HG02885 (cell line): Measurements from ENCODE around the gene TENM4.
"Not testable (repeated sequence)": the region's sequence is repeated elsewhere in the genome, so short reads cannot be mapped to it uniquely, and the experiment has no call there.

Experiments used
- ATAC-seq: cut with Tn5 transposase; IDR thresholded peaks from one replicate; pipeline ENCODE4 v1.9.1; 2021; ENCODE audit warnings: mild to moderate bottlenecking; ENCODE audit not compliant: unreplicated experiment, poor library complexity

Gene TENM4

DNA sequence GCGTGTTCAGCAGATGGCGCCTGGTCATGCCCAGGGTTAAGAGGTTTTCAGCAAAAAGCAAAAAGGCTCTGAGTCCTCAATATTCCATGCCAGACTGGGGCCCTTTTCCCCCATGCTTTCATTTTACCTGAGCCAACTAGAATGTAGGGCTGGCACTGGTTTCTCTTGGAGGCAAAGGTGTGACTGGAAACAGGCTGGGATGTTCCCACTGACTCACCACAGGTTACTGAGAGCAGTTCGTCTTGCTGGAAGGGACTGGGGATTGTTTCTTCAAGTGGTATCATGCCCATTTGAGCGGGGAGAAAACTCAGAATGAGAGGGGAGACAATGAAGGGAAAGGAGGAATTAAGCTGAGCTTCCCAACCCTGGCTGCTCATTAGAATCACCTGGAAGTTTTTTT lies 243.9 kb downstream of the TENM4 start:
- ATAC-seq: no peak

DNA sequence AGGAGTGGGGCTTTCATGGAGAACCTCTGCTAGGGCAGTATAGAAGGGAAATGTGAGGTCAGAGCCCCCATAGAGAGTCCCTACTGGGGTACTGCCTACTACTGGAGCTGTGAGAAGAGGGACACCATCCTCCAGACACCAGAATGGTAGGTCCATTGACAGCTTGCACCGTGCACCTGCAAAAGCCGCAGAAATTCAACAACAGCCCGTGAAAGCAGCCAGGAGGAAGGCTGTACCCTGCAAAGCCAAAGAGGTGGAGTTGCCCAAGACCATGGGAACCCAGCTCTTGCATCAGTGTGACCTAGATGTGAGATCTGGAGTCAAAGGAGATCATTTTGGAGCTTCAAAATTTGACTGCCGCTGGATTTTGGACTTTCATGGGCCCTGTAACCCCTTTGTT lies 245.6 kb downstream of the TENM4 start:
- ATAC-seq: no peak

DNA sequence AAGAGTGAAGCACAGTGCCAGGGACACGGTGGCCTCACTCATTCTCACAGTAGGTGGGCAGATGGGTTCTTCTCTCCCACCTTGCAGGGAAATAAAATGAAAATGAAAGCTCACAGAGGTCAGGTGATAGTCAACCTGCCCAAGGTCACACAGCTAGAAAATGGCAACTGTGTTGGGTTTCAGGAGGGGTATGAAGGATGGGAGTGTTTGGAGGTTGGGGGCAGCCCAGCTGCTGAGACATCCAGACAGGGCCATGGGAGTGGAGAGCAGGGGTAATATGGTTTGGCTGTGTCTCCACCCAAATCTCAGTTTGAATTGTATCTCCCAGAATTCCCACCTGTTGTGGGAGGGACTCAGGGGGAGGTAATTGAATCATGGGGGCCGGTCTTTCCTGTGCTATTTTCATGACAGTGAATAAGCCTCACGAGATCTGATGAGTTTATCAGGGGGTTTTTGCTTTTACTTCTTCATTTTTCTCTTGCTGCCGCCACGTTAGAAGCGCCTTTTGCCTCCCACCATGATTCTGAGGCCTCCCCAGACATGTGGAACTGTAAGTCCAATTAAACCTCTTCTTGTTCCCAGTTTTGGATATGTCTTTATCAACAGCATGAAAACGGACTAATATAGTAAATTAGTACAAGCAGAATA lies 247.0 kb downstream of the TENM4 start:
- ATAC-seq: no peak

DNA sequence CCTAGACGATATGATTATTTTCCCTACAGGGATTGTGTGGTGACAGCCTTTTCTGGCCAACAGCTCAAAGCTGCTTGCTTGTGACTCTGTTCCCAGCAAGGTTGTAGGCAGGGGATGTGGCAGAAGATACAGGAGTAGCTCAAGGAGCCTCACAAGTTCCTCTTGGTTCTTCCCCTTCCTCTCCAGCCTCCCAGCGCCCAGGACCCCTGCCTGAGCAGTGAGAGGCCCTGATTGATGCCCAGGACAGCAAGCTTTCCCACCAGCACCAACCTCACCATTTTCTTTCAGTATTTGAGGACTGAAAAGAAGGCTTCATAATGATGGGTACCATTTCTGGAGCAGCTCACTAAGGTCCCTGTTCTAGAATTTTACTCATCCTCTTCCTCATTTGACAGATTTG lies 248.0 kb downstream of the TENM4 start:
- no peak for ATAC-seq

DNA sequence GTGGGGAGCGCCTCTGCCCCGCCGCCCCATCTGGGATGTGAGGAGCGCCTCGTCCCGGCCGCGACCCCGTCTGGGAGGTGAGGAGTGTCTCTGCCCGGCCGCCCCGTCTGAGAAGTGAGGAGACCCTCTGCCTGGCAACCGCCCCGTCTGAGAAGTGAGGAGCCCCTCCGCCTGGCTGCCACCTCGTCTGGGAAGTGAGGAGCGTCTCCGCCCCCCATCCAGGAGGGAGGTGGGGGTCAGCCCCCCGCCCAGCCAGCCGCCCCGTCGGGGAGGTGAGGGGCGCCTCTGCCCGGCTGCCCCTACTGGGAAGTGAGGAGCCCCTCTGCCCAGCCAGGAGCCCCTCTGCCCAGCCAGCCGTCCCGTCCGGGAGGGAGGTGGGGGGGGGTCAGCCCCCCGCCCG lies 249.1 kb downstream of the TENM4 start:
- ATAC-seq: not testable (repeated sequence)

DNA sequence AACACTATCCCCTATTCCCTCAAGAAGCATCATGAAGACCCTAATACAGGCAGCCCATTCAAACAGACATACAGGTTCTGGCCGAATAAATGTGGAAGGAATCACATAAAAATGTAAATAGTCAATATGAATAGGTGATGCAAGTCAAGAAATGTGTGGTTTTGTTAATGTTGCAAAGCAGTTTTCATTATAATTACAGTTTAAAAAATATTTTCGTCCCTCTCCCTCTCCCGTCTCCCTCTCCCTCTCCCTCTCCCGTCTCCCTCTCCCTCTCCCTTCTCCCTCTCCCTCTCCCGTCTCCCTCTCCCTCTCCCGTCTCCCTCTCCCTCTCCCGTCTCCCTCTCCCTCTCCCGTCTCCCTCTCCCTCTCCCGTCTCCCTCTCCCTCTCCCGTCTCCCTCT lies 250.3 kb downstream of the TENM4 start:
- ATAC-seq: not testable (repeated sequence)

DNA sequence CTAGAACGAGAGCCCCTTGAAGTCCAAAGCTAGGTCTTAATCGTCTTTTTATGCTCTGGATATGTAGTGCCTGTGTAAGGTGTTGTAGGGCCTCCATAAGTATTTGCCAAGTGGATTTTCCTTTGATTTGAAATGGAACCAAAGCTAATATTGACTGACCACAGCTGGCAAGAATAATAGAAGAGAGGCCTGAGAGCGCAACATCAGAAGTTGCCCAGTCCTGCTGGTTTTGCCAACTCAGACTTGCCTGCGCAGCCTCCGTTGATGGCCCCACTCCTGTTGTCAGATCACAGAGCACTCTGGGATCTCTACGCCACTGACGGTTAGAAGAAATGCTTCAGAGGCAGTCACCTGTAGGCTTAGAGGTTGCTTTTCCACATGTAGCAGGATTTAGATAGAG lies 251.2 kb downstream of the TENM4 start:
- ATAC-seq: no peak

DNA sequence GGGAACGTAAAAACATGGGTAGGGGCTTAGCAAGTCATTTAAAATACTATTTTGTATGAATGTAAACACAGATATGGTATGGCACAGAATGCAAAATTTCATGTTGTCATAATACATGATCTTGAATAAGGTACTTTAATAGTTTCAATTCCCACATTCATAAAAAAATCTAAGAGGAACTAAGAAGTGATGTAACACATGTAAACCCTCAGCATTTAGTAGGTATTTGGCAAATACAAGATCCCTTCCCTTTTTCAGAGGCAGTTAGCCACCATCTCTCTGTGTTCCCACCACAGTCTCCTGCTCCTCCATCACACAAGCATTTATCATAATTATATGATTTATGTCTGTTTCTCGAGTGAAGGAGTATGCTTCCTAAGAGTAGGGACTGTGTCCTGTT lies 251.8 kb downstream of the TENM4 start:
- no peak for ATAC-seq

DNA sequence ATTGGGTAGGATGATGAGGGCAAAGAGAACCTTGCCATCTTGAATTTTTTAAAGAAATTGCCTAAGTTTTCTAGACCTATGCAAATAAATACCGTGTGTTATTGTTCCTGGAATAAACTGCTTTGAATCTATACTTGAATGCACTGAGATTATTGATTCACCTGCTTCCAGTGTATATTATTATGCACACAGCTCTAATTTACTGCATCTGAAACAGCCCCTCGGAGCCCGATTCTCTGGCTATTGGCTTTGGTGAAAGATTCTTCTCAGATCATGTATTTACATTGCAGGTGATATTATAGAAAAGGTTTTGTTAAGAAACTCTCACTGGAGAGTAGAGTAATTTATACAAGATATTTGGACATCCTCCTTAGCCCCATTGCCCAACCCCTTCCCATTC lies 254.2 kb downstream of the TENM4 start:
- ATAC-seq: no peak

DNA sequence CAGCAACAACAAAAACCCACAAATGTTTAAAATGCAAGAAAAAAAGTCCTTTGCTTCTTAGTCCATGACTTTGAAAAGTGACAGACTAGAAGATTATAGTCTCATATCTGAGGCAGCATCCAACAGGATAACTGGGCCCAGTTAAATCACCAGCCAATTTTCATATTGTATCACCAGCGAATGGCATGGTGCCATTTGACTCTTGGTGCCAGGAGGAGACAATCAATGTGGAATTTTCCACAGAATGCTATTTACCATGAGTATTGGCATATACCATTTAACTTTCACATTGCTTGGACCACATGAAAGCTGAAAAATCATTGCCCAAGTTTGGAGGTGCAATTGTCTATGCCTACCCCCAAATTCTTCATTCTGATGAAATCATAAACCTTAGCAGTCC lies 255.5 kb downstream of the TENM4 start:
- no peak for ATAC-seq

DNA sequence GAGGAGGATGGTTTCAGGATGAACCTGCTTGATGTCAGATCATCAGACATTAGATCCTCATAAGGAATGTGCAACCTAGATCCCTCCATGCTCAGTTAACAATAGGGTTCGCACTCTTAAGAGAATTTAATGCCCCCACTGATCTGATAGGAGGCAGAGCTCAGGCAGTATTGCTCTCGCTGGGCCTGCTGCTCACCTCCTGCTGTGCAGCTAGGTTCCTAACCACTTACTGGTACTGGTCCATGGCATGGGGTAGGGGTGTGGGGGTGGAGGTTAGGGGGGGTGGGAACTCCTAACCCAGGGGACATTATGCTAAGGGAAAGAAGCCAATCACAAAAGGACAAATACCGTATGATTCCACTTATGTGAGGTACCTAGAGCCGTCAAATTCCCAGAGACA lies 256.5 kb downstream of the TENM4 start:
- ATAC-seq: no peak

DNA sequence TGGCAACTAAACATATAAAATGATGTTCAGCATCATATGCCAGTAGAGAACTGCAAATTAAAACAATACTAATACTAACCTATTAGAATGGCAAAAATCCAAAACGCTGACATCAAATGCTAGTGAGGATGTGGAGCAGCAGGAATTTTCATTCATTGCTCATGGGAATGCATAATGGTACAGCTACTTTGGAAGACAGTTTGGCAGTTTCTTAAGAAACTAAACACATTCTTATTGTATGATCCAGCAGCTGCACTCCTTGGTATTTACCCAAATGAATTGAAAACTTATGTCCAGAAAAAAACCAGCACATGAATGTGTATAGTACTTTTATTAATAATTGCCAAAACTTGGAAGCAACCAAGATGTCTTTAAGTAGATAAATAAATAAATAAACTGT lies 258.0 kb downstream of the TENM4 start:
- no peak for ATAC-seq

DNA sequence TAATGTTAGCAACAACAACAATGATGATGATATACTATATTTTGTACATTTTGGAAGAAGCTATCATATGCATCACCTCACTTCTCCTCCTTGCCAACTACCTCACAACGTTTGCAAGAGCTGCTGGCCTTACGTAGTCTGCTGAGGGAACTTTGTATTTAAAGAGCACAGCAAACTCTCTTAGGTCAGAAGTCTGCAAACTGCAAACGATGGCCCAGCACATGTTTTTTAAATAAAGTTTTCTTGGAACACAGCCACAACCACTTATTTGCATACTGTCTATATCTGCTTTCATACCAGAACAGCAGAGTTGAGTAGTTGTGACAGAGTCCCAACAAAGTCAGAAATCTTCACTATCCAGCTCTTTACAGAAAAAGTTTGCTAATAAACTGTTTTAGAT lies 261.7 kb downstream of the TENM4 start:
- no peak for ATAC-seq

DNA sequence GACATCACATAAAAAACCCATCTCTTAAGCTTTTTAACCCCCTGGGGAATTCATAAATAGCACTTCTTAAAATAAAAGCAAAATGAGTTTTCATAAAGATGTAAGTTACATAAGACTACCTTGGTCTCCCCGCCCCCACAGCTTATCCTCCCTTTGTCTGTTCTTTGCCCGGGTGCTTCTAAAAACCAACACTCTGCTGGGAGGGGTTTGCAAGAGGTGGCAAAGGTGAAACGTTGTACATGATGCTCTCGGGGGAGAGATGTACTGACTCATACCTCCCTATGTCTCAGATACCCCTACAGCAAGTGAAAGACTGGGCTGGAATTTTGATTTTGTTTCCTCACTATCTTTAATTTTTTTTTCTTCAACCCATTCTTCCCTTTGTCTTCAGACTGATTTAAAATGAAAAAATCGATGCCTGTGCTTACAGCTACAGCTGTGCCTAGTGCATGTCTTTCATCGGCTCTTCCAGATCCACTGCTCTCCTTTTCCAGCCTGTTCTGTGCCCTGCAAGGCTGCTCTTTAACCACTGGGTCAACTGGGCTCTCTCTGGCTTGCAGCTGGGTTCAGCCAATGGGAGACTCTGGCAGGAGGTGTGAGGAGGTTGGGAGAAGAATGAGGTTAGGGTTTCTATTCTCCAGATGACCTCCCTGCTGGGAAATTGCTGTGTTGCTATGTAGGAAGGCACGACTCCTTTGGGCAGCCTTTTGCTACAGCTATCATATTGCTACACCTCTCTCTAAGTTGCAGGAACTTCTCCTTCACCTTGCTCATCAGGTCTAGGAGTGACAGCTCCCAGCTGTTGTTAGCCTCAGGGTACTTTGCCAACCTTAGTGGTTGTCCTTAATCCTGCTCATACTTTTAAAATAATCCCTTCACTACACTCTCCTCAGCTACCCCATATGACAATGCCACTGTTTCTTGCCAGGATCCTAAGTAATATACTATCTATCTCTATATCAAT lies 266.5 kb downstream of the TENM4 start:
- no peak for ATAC-seq

DNA sequence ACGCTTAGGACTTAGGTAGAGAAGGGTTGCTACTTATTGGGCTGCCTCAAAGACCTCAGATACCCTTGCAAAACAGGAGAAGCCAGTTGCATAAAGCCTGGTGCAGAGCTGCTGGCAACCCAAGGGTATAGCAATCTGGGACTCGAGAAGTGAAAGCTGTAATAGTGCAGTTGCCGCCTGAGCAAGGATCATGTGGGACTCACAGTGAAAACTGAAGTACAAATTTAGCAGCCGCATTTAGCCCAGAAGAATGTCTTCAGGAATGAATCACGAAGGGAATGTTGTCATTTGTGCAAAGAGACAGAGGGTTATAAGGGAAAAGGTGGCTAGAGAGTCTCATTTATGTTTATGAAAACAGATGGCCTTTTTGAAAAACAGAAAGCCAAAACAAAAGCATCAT lies 267.2 kb downstream of the TENM4 start:
- no peak for ATAC-seq

DNA sequence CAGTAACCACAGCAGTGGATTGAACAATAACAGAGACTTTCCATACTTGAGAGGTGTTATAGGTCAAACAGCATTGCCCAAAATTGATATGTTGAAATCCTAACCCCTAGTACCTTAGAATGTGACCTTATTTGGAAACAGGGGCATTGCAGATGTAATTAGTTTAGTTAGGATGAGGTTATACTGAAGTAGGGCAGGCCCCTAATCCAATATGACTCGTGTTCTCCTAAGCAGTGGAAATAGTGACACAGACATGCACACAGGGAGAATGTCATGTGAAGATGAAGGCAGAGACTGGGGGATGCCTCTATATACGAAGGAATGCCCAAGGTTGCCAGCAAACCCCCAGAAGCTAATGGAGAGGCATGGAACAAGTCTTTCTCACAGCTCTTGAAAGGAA lies 270.5 kb downstream of the TENM4 start:
- ATAC-seq: no peak

DNA sequence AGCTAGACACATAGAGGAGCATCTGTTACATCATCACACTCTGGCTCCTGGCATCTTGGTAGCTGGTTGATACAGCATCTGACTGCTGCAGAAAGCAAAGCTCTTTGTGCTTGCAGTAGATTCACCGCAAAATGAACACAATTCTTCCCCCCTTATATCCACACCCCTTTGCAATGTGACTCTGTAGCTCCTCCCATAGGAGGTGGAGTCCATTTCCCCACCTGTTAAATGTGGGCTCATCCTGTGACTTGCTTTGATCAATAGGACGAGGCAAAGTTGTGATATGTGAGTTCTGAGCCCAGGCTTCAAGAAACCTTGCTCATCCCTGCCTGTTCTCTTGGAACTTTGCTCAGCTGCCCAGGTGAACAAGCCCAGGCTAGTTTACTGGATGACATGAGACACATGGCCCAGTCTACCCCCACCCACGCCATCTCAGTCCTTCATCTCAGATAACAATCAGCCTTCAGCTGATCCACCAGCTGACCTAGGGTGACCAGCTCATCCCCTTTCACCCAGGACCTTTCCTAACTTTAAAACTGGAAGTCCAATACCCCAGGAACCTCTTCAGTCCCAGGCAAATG lies 272.2 kb downstream of the TENM4 start:
- no peak for ATAC-seq

DNA sequence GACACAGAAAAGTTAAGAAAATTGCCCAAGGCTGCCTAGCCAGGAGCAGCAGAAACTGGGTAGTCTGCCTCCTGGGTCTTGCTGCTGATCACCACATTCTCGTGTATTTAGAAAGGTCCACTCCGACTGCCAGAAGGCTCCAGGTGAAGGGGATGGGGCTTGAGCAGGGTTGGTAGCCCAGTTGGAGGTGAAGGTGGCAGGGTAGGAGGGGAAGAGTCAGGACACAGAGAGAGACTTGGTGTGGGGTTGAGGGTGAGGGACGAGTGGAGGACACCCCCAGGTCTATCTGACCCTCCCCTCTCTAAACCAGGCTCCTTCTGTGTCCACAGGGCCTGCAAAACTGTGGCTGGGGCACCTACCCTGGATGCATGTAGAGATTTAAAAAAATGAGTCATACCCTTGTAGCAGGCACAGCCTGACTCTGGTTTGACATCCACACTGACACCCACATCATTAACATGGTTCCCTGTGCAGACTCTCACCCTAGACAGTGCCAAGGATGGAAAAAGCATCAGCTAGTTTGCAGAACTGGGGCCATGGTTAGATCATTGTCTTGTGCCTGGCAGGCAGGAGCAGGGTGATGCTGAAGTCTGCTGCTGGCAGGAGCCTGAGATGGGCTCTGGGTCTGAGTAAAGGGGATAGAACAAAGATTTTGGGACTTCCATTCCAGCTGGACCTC lies 273.2 kb downstream of the TENM4 start:
- no peak for ATAC-seq

DNA sequence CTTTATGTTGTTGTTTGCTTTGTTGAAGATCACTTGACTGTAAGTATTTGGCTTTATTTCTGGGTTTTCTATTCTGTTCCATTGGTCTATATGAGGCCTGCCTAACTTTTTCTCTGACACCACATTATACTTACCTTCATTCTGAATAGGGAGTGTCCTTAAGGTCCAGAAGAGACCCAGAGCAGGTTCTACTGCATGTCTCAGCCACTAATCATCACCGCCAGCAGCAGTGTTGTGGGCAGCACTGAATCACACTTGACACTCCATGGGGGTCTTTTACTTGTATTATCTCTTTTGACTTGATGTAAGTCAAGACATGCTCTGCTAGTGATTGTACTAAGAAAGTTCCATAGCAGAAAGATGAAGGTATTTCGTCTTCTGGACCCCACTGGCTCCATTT lies 274.9 kb downstream of the TENM4 start:
- ATAC-seq: no peak

DNA sequence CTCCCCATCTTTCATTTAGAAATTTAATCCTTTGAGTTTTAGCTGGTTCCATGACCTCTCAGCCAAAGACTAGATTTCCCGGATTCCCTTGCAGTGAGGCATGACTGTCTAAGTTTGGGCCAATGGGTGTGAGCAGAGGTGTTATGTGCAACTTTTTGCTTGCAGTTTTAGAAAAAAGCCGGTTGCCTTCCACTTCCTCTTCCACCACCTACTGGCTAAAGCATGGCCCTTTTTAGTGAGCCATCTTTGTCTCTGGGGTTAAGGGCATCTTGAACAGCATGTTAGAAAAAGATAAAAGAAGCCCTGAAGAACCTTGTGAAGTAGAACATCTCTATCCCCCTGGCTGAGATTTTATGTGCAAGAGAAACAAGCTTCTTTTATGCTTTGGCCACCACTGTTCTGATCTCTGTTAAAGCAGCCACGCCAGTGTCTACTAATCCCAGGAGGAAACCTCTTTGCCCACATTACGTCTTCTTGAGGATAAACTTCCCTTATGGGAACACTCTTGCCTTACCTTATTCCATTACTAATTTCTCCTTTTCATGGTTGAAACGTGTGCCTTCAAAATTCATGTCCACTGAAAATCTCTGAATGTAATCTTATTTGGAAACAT lies 279.9 kb downstream of the TENM4 start:
- no peak for ATAC-seq
